Measurements from ENCODE around the gene FRMD4A.

DNA sequence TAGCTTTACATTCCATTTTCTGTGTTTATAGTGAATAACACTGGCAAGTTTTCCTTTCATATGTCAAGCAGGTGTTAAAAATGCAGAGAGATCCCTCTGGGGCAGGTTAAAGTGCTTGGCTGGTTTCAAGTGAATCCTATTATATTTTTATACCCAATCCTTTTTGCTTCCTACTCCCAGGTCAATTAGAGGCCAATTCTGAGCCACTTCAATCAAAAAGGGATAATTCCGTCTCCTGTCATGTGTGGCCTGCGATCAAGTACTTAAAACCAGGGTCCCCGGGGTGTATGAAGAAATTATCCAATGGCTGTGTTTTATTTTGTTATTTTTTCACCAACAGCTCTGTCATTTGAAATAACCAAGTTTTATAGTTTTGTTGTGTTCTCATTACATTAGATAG lies 430.8 kb downstream of the FRMD4A start:
- TF ChIP-seq, protein P1, sequence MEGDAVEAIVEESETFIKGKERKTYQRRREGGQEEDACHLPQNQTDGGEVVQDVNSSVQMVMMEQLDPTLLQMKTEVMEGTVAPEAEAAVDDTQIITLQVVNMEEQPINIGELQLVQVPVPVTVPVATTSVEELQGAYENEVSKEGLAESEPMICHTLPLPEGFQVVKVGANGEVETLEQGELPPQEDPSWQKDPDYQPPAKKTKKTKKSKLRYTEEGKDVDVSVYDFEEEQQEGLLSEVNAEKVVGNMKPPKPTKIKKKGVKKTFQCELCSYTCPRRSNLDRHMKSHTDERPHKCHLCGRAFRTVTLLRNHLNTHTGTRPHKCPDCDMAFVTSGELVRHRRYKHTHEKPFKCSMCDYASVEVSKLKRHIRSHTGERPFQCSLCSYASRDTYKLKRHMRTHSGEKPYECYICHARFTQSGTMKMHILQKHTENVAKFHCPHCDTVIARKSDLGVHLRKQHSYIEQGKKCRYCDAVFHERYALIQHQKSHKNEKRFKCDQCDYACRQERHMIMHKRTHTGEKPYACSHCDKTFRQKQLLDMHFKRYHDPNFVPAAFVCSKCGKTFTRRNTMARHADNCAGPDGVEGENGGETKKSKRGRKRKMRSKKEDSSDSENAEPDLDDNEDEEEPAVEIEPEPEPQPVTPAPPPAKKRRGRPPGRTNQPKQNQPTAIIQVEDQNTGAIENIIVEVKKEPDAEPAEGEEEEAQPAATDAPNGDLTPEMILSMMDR (conservative IDR thresholded peaks at IDR 0.05; ENCODE audit: low read depth, low read length): no peak
- no peak for TF ChIP-seq EZH2 (IDR thresholded peaks at IDR 0.05; ENCODE audit: low read length, unreplicated experiment)
